AG08395 (cell line): ENCODE measurements around the gene SIAH1.
"Not testable (repeated sequence)": the region's sequence is repeated elsewhere in the genome, so short reads cannot be mapped to it uniquely, and the experiment has no call there.

ENCODE experiments used
- DNase-seq: peaks from one replicate; pipeline ENCODE4 v3.0.0; 2012; ENCODE audit warnings: mixed read lengths, low spot score

Gene SIAH1, protein sequence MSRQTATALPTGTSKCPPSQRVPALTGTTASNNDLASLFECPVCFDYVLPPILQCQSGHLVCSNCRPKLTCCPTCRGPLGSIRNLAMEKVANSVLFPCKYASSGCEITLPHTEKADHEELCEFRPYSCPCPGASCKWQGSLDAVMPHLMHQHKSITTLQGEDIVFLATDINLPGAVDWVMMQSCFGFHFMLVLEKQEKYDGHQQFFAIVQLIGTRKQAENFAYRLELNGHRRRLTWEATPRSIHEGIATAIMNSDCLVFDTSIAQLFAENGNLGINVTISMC

DNA sequence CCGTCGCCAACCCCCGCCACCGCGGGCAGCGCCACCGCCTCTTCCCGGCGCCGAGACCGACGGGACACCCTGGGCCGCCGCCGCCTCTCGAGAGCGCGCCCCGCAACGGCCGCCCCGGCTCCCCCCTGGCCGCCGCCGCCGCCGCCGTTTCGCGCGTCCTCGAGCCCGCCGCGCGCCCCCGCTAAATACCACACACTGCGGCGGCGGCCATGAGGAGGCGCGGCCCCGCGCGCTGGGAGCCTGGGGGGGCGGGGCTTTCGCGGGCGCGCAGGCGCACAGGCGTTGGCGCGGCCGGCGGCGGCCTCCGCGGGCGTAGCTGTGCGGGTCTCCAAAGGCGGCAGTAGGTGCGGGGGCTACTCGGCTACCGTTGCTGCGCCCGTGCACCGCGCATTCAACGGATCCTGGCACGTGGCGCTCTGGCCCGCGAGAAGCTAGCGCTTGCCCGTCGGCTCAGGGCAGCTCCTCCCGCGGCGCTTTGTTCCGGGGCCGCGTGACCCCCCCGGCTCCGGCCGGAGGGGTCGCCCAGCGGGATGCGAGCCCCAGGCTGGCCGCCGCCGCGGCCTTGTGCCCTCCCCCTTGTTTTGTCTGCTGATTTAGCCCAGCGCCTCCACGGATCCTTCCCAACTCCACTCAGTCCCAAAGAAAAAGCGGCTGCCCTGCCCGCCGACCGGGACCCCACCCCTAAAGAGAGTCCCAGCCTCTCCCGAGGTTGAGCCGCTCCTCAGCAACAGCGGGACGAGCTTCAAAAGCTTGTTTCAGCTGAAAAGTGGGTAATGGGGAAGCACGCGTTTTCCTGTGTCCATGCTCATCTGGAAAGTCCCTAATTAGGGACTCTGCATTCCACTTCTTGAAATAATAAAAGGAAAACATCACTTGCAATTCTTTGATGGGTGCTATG is at the start of gene SIAH1:
Gene SIAH1 (minus strand): TSS at position 161 of the 898 bp plus-strand sequence. CDS start 22,985 bp downstream, outside the sequence.
- peak; percentile 94 for DNase-seq

DNA sequence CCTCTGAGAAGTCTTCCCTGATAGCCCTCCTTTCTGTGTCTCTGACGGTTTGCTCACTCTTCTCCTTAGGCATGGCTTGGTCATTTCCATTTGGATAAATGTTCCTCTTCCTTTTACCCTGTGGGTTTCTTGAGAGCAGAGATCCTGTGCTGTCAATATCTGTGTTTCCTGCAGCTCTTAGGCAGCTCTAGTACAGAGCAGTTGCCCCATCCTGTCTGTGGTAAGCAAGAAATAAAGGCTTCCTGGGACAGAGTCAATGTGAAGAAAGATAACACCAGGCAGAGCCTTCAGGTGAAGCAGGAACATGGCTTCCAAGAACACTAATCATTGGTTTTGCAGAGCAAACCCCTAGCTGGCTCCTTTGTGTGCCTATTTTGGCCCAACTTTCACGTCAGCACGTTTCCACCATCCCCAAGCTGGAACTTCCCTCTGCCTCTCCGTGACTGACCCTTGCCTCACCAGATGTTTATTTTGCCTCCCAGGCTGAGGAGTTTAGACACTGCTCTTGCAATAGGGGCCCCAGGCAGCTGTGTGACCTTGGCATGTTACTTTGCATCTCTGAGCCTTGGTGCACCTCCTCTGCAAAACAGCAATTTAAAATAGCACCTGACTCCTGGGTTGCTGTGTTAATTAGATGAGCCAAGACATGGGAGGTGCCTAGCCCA is 49.6 kb upstream of the SIAH1 start:
- DNase-seq = no peak

DNA sequence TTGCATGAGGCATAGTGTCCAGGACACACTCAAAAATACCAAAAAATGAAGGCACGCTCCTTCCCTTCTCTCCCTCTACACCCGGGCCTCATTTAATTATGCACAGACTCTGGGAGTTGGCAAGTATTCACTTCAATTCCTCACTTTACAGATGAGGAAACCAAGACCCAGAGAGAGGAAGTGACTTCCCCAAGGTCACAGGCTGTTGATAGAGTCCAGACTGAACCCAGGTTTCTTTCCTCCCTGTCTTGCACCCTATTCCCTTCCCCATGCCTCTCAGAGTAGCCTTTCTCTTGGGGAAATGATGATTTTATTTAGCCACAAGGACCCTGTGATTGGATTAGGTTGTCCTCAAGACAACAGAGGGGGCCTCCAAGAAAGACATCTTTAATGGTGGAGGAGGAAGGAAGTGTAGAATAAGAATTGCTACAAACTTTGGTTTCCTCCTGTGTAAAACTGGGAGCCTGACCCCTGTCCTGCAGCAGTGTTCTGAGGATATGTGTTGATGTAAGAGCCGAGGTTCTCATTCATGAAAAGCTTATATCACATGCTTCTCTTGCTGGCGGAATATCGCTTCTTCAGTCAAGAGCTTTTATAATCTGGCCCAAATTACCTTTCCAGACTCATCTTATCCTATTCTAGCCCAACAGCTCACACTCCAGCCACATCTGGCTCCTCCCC is 48.8 kb upstream of the SIAH1 start:
- DNase-seq = no peak

DNA sequence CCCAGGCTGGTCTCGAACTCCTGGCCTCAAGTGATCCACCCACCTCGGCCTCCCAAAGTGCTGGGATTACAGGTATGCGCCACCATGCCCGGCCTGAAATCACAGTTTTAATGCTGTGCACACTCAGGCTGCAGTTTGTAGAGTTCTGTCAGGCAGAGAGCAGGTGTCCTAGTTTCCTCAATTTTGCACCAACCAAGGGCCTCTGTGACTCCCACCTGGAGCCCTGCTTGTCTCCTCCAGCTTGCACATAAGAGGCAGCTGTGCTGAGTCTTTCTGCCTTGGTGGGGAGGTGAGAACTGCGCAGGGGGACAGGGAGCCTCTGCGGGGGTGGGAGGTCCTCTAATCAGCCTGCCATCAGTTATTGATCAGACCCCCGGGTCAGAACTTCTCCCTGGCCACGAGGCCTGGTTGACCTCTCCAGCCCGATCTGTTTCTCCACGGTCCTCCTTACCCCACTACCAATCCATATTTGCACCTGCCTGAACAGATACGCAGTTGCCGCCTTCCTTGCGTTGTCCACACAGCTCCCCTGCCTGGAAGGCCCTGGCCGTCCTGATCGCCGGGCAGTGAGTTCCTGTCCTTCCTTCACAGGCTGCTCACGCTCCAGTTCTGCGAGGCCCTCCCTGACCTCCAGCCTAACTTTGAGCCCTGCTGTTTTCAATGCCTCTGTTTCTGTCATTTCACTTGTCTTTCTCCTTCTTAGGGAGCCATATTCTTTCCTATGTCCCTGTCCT is 48.1 kb upstream of the SIAH1 start:
- DNase-seq = no peak

DNA sequence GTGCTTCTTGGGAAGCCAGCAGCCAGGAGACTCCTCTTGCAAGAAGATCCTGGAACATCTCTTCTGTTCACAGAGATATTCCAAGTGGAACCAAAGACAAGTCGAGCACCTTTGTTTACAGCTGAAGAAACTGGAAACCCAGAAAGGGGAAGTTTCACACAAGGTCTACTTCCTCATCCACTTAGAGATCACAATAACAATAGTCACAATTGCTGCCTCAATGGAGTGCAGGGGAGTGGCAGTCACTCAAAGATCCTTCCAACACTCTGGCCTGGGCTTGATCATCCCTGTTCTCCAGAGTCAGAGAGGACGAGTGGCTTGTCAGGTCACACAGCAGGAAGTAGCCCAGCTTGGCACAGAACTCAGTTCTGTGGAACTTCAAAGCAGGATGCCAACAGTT is 46.9 kb upstream of the SIAH1 start:
- DNase-seq = no peak

DNA sequence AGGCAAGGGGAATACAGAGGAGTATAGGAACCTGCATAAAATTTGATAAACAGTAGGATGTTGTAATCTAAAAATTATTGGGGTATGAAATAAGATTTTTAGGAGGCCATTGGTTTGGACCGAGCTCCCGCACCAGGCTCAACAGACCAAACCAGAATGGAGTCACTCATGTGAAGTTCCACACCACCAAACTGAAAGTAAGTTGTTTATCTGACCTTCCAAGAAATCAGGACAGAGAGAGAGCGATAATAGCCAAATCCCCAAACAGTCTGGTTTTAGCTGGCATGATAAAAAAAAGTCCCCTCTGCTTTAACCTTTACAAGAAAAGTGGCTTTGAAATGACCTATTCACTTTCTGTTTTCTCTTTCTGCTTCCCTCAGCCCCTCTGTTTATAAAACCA is 45.7 kb upstream of the SIAH1 start:
- no peak for DNase-seq

DNA sequence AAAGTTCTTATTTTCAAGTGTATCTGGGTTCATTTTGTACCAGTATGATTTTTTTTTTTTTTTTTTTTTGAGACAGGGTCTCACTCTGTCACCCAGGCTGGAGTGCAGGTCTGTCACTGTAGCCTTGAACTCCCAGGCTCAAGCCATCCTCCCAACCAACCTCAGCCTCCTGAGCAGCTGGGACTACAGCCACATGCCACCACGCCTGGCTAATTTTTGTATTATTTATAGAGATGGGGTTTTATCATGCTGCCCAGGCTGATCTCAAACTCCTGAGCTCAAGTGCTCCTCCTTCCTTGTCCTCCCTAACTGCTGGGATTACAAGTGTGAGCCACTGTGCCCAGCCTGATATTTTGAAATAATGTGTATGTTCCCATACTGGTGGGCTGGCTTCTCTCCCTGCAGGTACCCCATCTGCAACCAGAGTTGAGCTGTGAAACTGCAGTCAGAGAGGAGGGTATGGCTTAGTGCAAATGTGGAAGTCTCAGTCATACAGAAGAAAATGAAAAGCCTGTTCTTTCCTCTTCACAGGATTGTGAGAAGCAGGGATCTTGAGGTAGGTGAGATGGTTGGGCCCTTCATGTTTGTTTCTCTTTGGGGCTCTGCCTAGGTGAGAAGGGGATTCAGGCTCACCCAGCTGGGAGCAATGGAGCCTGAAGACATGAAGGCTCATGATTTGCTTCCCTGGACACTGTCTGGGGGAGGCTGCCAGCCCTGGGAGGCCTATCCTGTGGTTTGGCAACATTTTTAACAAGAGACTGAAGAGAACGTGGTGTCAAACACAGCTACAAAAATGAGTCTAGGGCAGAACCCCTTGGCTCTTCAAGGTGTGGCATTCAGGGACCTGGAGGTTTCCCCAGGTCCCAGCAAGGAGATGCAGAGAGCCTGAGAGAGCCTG is 41.3 kb upstream of the SIAH1 start:
- peak; percentile 29 for DNase-seq

DNA sequence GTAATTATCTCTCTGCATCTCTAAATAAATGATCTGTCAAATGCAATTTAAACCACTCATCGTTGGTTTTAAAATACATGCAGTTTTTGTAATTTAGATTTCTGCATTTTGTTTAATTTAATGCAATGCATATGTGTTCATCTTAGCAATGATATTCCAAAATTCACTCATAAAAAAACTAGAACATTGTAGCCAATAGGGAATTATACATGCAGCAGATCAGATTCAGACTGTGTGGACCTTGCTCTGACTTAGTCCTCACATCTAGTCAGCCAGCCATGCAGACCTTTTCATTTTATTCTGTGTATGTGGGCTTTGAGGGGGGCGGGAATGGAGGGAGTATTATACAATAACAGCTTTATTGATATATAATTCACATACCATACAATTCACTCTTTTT is 37.3 kb upstream of the SIAH1 start:
- no peak for DNase-seq

DNA sequence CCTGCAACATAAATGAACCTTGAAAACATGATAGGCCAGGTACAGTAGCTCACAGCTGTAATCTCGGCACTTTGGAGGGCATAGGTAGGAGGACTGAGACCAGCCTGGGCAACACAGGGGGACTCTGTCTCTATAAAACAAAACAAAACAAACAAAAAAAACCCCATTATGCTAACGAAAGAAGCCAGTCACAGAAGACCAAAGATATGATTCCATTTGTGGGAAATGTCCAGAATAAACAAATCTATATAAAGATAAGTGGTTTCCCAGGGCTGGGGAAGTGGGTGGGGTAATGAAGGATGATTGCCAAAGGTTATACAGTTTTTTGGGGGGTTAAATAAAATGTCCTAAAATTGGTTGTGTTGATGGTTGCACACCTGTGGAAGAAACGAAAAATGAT is 36.5 kb upstream of the SIAH1 start:
- no peak for DNase-seq

DNA sequence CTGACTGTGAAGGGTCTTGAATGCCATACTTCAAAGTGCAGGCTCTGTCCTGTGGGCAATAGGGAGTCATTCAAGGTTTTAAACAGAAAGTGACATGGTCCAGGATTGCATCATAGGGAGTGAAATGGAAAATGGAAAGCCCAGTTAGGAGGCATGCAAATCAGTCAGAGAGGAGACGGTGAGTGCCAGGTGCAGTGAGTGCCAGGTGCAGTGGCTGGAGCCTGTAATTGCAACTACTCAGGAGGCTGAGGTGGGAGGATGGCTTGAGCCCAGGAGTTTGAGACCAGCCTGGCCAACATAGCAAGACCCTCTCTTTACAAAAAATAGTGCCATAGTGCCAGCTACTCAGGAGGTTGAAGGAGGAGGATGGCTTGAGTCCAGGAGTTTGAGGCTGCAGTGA is 35.2 kb upstream of the SIAH1 start:
- DNase-seq = no peak

DNA sequence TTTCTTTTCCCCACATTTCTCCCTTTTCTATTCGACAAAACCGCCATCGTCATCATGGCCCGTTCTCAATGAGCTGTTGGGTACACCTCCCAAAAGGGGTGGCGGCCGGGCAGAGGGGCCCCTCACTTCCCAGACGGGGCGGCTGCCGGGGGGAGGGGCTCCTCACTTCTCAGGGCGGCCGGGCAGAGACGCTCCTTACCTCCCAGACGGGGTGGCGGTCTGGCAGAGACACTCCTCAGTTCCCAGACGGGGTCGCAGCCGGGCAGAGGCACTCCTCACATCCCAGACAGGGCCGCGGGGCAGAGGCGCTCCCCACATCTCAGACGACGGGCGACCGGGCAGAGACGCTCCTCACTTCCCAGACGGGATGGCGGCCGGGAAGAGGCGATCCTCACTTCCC is 31.4 kb upstream of the SIAH1 start:
- not testable (repeated sequence) for DNase-seq

DNA sequence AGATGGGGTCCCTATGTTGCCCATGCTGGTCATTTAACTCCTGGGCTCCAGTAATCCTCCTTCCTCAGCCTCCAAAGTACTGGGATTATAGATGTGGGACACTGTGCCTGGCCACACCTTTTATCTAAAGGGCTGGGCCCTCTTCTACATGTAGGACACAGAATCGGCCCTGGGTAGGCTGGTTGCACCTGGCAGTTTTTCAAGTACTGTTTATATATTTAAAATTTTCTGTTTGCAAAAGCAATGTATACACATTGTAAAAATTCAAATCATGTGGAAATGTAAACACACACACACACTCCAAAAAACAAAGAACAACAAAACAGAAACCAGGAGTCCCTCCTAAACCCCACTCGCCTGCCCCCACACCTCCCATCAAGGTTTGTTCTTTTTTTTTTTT is 28.1 kb upstream of the SIAH1 start:
- no peak for DNase-seq

DNA sequence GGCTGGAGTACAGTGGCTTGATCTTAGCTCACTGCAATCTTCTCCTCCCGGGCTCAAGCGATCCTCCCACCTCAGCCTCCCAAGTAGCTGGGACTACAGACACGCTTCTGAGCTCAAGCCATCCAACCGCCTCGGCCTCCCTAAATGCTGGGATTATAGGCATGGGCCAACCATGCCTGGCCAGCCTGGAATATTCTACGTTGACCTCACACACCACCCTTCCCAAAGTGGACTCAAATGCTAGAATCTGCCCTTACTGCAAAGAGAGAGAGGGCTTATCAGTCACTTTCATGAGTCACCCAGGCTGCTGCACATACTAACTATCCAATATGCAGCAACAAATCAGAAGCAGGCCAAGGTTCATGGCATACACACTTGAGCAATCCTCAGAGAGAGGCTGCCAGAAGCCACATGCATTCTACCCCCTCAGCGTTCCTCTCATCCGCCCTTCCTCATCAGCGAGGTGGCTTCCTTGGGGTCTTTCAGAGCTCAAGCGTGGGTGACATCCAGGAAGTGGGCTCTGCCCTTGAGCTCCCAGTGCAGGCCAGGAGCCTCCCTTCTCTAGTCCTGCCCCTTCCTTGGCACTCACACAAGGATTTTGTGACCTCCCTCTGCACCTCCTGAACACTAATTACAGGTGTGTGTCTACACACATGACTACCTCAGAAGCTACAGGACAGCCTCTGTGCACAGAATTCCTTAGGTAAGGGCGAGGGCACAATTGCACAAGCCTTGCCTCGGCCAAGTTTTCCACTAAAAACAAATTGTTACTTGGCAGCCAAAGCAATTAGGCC is 24.8 kb upstream of the SIAH1 start:
- peak; percentile 85 for DNase-seq

DNA sequence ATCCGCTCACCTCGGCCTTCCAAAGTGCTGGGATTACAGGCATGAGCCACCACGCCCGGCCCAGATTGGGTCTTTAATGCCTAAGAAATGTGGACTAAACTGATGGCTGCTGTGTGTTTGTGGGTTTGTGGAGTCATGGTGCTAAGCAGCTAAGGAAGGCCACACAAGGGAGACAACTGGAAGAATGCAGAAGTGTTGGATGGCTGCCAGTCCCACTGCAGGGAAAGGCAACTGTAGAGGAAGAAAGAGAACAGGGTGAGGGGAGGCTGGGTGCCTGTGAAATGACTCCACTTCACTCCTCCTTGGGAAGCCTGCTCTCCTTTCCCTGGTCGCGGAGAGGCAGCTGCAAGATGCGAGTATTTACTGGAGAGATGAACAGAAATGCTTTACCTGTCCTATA is 23.5 kb upstream of the SIAH1 start:
- peak; percentile 53 for DNase-seq

DNA sequence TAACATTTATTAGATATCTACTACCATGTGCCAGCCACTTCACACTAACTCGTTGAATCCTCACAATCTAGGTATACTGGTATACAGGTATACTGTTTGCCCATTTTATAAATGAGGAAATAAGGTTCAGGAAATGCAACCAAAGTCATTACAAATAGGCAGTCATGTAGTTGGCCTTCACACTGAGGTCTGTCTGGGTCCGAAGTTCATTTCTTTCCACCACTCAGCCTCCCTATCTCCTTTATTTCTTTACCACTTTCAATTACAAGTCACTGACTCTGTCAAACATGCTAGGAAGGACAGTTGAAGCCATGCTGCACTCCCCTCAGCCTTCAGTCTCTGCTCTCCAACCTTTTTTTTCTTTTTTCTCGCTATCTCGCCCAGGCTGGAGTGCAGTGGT is 20.7 kb upstream of the SIAH1 start:
- DNase-seq = no peak

DNA sequence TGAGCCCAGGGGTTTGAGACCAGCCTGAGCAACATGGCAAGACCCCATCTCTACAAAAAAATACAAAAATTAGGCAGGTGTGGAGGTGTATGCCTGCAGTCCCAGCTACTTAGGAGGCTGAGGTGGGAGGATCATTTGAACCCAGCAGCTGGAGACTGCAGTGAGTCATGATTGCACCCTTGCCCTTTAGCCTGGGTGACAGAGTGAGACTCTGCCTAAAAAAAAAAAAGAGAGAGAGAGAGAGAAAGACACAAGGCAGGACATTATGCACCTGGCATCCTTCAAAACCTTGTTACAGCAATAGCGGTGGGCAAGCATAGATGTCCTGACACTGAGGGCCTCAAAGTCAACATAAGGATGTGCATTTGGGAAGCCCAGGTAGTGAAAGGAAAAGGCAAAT is 19.9 kb upstream of the SIAH1 start:
- no peak for DNase-seq

DNA sequence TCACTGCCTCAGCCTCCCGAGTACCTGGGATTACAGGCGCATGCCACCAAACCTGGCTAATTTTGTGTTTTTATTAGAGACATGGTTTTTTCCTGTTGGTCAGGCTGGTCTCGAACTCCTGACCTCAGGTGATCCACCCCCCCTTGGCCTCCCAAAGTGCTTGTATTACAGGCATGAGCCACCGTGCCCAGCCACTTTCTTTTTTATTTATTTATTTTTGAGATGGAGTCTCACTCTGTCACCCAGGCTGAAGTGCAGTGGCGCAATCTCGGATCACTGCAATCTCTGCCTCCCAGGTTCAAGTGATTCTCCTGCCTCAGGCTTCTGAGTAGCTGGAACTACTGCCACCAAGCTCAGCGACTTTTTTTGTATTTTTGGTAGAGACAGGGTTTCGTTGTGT is 17.3 kb upstream of the SIAH1 start:
- not testable (repeated sequence) for DNase-seq

DNA sequence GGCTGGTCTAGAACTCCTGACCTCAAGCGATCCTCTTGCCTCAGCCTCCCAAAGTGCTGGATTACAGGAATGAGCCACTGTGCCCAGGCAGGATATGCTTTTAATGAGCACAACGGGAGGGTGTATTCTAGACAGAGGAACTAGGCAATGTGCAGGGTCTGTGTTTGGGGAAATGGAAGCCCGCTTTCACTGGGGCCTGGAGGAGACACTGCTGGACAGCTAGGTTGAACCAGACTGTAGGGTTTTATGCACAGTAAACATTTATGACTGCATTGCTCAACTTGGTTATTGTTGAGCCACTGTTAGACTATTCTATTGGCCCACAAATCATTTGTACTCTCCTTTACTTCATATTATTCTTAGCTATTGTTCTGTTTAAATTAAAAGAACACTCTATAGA is 10.2 kb upstream of the SIAH1 start:
- no peak for DNase-seq

DNA sequence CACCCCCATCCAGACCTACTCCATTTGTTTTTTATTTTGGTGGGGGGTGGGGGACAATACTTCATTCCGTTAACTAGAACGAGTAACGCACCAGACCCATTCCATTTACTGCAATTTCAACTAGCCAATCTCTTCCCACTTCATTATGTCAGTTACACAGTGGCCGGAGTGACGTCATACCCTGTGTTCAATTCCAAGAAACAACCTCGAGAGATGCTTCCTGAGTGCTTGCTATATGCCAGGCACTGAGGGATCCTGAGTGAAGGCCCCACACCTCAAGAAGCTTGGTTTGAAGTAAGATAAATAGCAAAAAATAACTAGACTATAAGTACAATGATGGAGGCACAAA is 9.1 kb upstream of the SIAH1 start:
- no peak for DNase-seq
